Calu3 (cell line): ENCODE measurements around the gene KLHL24. TPM values are rescaled to one million over a fixed set of nuclear protein-coding genes. Genes with fewer than 3 reads are reported as not detected.

Experiments
- Bru-seq: library from RNA; stranded (reverse); fragments of 400-500 nt; gene quantifications from one replicate; lab custom pipeline; 2021; lab: Mats Ljungman, UMichigan
- BruChase-seq, 2 experiments: library from RNA; stranded (reverse); fragments of 400-500 nt; gene quantifications; one replicate each; lab custom pipeline; 2021; lab: Mats Ljungman, UMichigan
- BruUV-seq: library from RNA; stranded (reverse); fragments of 400-500 nt; replicated peaks from 2 replicates; lab custom pipeline; 2021; lab: Mats Ljungman, UMichigan
- CTCF ChIA-PET: fragments of 300-600 bp; sonication (Branson Sonifier 250); formaldehyde crosslinking; loops from one replicate; lab custom pipeline; 2022; ENCODE audit warnings: antibody characterized with exemption; lab: Charles Lee
- DNase-seq: peaks from one replicate; pipeline ENCODE4 v3.0.0; 2022
- H3K27ac Mint-ChIP-seq: one replicate; pipeline ENCODE4 v1.8.0; 2022; ENCODE audit warnings: mixed read lengths; ENCODE audit not compliant: unreplicated experiment
- H3K27me3 Mint-ChIP-seq: one replicate; pipeline ENCODE4 v1.8.0; 2022; ENCODE audit warnings: mixed read lengths; ENCODE audit not compliant: unreplicated experiment
- H3K36me3 Mint-ChIP-seq: one replicate; pipeline ENCODE4 v1.8.0; 2022; ENCODE audit warnings: mild to moderate bottlenecking, moderate library complexity, mixed read lengths; ENCODE audit not compliant: insufficient read depth, unreplicated experiment
- H3K4me1 Mint-ChIP-seq: one replicate; pipeline ENCODE4 v1.8.0; 2022; ENCODE audit warnings: mild to moderate bottlenecking, low read depth, mixed read lengths; ENCODE audit not compliant: unreplicated experiment
- H3K4me3 Mint-ChIP-seq: one replicate; pipeline ENCODE4 v1.8.0; 2022; ENCODE audit warnings: mild to moderate bottlenecking, low read depth, moderate library complexity, mixed read lengths; ENCODE audit not compliant: unreplicated experiment
- H3K9me3 Mint-ChIP-seq: one replicate; pipeline ENCODE4 v1.8.0; 2022; ENCODE audit warnings: low read depth, mixed read lengths; ENCODE audit not compliant: unreplicated experiment
- CTCF ChIP-seq: fragments of 200-600 bp; IDR thresholded peaks from one replicate; pipeline ENCODE4 v1.8.0; 2022; ENCODE audit warnings: antibody characterized with exemption; ENCODE audit not compliant: unreplicated experiment
- intact Hi-C: fragments of 100-400 bp; cut with micrococcal nuclease; formaldehyde crosslinking; loops from one replicate; pipeline ENCODE4 v1.10.0; 2022; ENCODE audit not compliant: unreplicated experiment
- long read RNA-seq: library from polyadenylated mRNA; stranded (forward); transcript quantifications from one replicate; pipeline ENCODE4 v2.0.0, GENCODE V29; 2022
- total RNA-seq: library from RNA; stranded (reverse); gene quantifications from 2 replicates; pipeline ENCODE4 v1.2.3, GENCODE V29; 2022

Gene KLHL24
- total RNA-seq, result 38.2 and 42.7 TPM in 2 replicates
- percentile 75 among the genes with signal in this experiment for Bru-seq, nascent RNA
- percentile 72 among the genes with signal in this experiment for BruChase-seq, experiment 1, labeled RNA remaining after a 6-hour chase
- percentile 88 among the genes with signal in this experiment for BruChase-seq, experiment 2, labeled RNA remaining after a 2-hour chase
- long read RNA-seq, full-length matches to known transcripts, result 12 of 20 reads
- long read RNA-seq, partial matches to known transcripts, result 1 of 20 reads
- long read RNA-seq, other reads (novel, unspliced or antisense), result 7 of 20 reads

GRCh38 chr3:183635431-183636220 is at the start of gene KLHL24:
KLHL24 (plus strand) TSS chr3:183635623; CDS start chr3:183650357, 14,734 bp downstream.
- peak; percentile 32 for TF ChIP-seq CTCF
- intact Hi-C loops, result loop anchor here (2.0 to 10.0 kb wide), 3 partner anchors 63 to 168 kb away; no protein-coding TSS in a partner anchor

GRCh38 chr3:183586477-183586876 is 48.9 kb upstream of the KLHL24 start:
- Mint-ChIP-seq H3K27ac (no peak overlapping the region), H3K36me3 (no peaks in the 10 kb centered on the region), H3K27me3 (peaks cover 23% of the 10 kb centered on the region), H3K9me3 (no peaks in the 10 kb centered on the region), H3K4me3 (no peak overlapping the region), H3K4me1 (no peaks in the 10 kb centered on the region)
- DNase-seq, result no peak
- intact Hi-C loops, result no loop called here
- BruUV-seq, result no TSS peak
- no peak for TF ChIP-seq CTCF
- CTCF ChIA-PET, result no interaction called here

More at GRCh38 chr3:183635431-183636220, at the start of gene KLHL24:
- H3K27me3 Mint-ChIP-seq, result peaks cover 1% of the 10 kb centered on the region
- peak within 1 kb of the TSS; percentile 85 for H3K27ac Mint-ChIP-seq
- CTCF ChIA-PET, result interaction anchor here (0.5 to 1.5 kb wide), 7 partner anchors 10 to 1843 kb away, joined by 3 to 4 read pairs (median 3); no protein-coding TSS in a partner anchor
- no peaks in the 10 kb centered on the region for H3K9me3 Mint-ChIP-seq
- peak within 1 kb of the TSS; percentile 99 for H3K4me3 Mint-ChIP-seq
- DNase-seq, result peak; percentile 98
- H3K4me1 Mint-ChIP-seq, result peaks cover 21% of the 10 kb centered on the region
- H3K36me3 Mint-ChIP-seq, result peaks cover 42% of the 10 kb centered on the region
- BruUV-seq, result no TSS peak

GRCh38 chr3:183587336-183587735 is 48.1 kb upstream of the KLHL24 start:
- peaks cover 17% of the 10 kb centered on the region for H3K27me3 Mint-ChIP-seq
- H3K4me1 Mint-ChIP-seq, result no peaks in the 10 kb centered on the region
- no peaks in the 10 kb centered on the region for H3K36me3 Mint-ChIP-seq
- BruUV-seq, result no TSS peak
- no peaks in the 10 kb centered on the region for H3K9me3 Mint-ChIP-seq
- DNase-seq, result no peak
- intact Hi-C loops, result no loop called here
- H3K4me3 Mint-ChIP-seq, result no peak overlapping the region
- H3K27ac Mint-ChIP-seq, result no peak overlapping the region
- TF ChIP-seq CTCF, result no peak
- CTCF ChIA-PET, result no interaction called here

- Mint-ChIP-seq H3K4me3 (no peak overlapping the region), H3K36me3 (no peaks in the 10 kb centered on the region), H3K9me3 (no peaks in the 10 kb centered on the region), H3K27ac (no peak overlapping the region), H3K27me3 (peaks cover 19% of the 10 kb centered on the region), H3K4me1 (no peaks in the 10 kb centered on the region)
- CTCF ChIA-PET, result interaction anchor here (0.8 kb wide), 1 partner anchor 8 kb away, joined by 3 read pairs; no protein-coding TSS in a partner anchor
- intact Hi-C loops, result no loop called here
- no peak for DNase-seq
- BruUV-seq, result no TSS peak
- TF ChIP-seq CTCF, result no peak
Measured at GRCh38 chr3:183590442-183590841, 45.0 kb upstream of the KLHL24 start.
